Renal pelvis (tissue), 4 donors: ENCODE measurements around the gene NRGN. TPM values are rescaled to one million over a fixed set of nuclear protein-coding genes. Genes with fewer than 3 reads are reported as not detected.

ENCODE experiments used
- DNase-seq: peaks from one replicate; pipeline ENCODE4 v3.0.0-alpha.2; 2013
- polyA plus RNA-seq, 3 donors: library from polyadenylated mRNA; unstranded; fragments of 120-200 nt; gene quantifications; one replicate each; pipeline ENCODE4 v1.2.1, GENCODE V29; 2013; ENCODE audit not compliant: insufficient read length in 3 of 3

Gene NRGN
- polyA plus RNA-seq, 3 donors = 17.8 to 27.5 (median 19.6) TPM

- DNase-seq = no peak
Observed at GRCh38 chr11:124779568-124779967, 39.8 kb downstream of the NRGN start.

- no peak for DNase-seq
Observed at GRCh38 chr11:124783002-124783401, 43.3 kb downstream of the NRGN start.

- DNase-seq = no peak
Observed at GRCh38 chr11:124784051-124784450, 44.3 kb downstream of the NRGN start.

- no peak for DNase-seq
Observed at GRCh38 chr11:124788521-124788920, 48.8 kb downstream of the NRGN start.

GRCh38 chr11:124791626-124792341, 52.0 kb downstream of the NRGN start:
- no peak for DNase-seq

- peak; percentile 47 for DNase-seq
Observed at GRCh38 chr11:124793466-124794278, 53.9 kb downstream of the NRGN start.

- no peak for DNase-seq
Observed at GRCh38 chr11:124796312-124796711, 56.6 kb downstream of the NRGN start.

Other genes with a start within 250 kb of the NRGN start
- gene OR8B12, start 196.3 kb upstream of the NRGN start, polyA plus RNA-seq = not detected
- gene OR8A1, start 169.9 kb upstream of the NRGN start, polyA plus RNA-seq = under 1 TPM in 1 of 3 donors, not detected in 2; 0.04 TPM
- not detected for gene PANX3, start 128.5 kb upstream of the NRGN start, polyA plus RNA-seq
- gene TBRG1, start 117.1 kb upstream of the NRGN start, polyA plus RNA-seq = 10 to 100 TPM; 23.0 to 41.9 (median 40.3) TPM
- 10 to 100 TPM; 26.3 to 35.9 (median 31.9) TPM for gene SIAE, start 66.2 kb upstream of the NRGN start, polyA plus RNA-seq
- gene SPA17, start 66.0 kb upstream of the NRGN start, polyA plus RNA-seq = 10 to 100 TPM; 18.8 to 26.0 (median 20.6) TPM
- 10 to 100 TPM in 1 of 3 donors, 1 to 10 TPM in 2; 9.2 to 10.1 (median 9.3) TPM for gene VSIG2, start 12.3 kb downstream of the NRGN start, polyA plus RNA-seq
- 10 to 100 TPM; 59.4 to 78.9 (median 69.4) TPM for gene ESAM, start 22.3 kb downstream of the NRGN start, polyA plus RNA-seq
- gene MSANTD2, start 60.5 kb downstream of the NRGN start, polyA plus RNA-seq = 10 to 100 TPM; 23.3 to 43.6 (median 38.9) TPM
- 10 to 100 TPM; 25.0 to 30.2 (median 29.9) TPM for gene ROBO3, start 125.5 kb downstream of the NRGN start, polyA plus RNA-seq
- 10 to 100 TPM; 19.3 to 26.4 (median 24.8) TPM for gene ROBO4, start 157.9 kb downstream of the NRGN start, polyA plus RNA-seq
- 1 to 10 TPM; 1.3 to 2.2 (median 1.8) TPM for gene HEPN1, start 179.3 kb downstream of the NRGN start, polyA plus RNA-seq
- 1 to 10 TPM; 2.3 to 3.8 (median 3.4) TPM for gene HEPACAM, start 196.1 kb downstream of the NRGN start, polyA plus RNA-seq
- 1 to 10 TPM; 3.8 to 4.0 (median 3.9) TPM for gene CCDC15, start 214.3 kb downstream of the NRGN start, polyA plus RNA-seq